WI38 (cell line): Measurements from ENCODE around the gene LHFPL4.

Experiments used
- H3K4me3 ChIP-seq: 2 replicates; pipeline ENCODE4 v1.5.1; 2011; ENCODE audit warnings: low read depth, mild to moderate bottlenecking, control low read depth, low read length
- CTCF ChIP-seq: IDR thresholded peaks from 2 replicates; pipeline ENCODE4 v1.5.1; 2012; ENCODE audit warnings: low read depth, mild to moderate bottlenecking, control low read depth, low read length

The LHFPL4 gene

GRCh38 chr3:9534429-9534828, 19.2 kb downstream of the LHFPL4 start:
- TF ChIP-seq CTCF = no peak
- H3K4me3 ChIP-seq = no peak overlapping the region

- TF ChIP-seq CTCF = no peak
- H3K4me3 ChIP-seq = no peak overlapping the region
These were observed 28.5 kb downstream of the LHFPL4 start for GRCh38 chr3:9525078-9525477.

GRCh38 chr3:9514956-9515355, 38.7 kb downstream of the LHFPL4 start:
- no peak overlapping the region for H3K4me3 ChIP-seq
- TF ChIP-seq CTCF = no peak

- TF ChIP-seq CTCF = no peak
- H3K4me3 ChIP-seq = no peak overlapping the region
These were observed 39.3 kb downstream of the LHFPL4 start for GRCh38 chr3:9514306-9514705.

- TF ChIP-seq CTCF = no peak
- H3K4me3 ChIP-seq = no peak overlapping the region
These were observed 41.1 kb downstream of the LHFPL4 start for GRCh38 chr3:9512456-9513045.

- H3K4me3 ChIP-seq = no peak overlapping the region
- TF ChIP-seq CTCF = no peak
These were observed 44.8 kb downstream of the LHFPL4 start for GRCh38 chr3:9508781-9509180.

- no peak for TF ChIP-seq CTCF
- H3K4me3 ChIP-seq = no peak overlapping the region
These were observed 45.7 kb downstream of the LHFPL4 start for GRCh38 chr3:9507586-9508578.
